Stimulated activated CD4-positive, alpha-beta T cell treated with anti-CD3 and anti-CD28 coated beads, Interleukin-2, amount 100 ng/mL, for 48 hours (primary cell): Measurements from ENCODE around the gene SAE1.

Experiments
- DNase-seq, 2 donors: peaks; one replicate each; pipeline ENCODE4 v3.0.0-alpha.2; 2020

The SAE1 gene

DNA sequence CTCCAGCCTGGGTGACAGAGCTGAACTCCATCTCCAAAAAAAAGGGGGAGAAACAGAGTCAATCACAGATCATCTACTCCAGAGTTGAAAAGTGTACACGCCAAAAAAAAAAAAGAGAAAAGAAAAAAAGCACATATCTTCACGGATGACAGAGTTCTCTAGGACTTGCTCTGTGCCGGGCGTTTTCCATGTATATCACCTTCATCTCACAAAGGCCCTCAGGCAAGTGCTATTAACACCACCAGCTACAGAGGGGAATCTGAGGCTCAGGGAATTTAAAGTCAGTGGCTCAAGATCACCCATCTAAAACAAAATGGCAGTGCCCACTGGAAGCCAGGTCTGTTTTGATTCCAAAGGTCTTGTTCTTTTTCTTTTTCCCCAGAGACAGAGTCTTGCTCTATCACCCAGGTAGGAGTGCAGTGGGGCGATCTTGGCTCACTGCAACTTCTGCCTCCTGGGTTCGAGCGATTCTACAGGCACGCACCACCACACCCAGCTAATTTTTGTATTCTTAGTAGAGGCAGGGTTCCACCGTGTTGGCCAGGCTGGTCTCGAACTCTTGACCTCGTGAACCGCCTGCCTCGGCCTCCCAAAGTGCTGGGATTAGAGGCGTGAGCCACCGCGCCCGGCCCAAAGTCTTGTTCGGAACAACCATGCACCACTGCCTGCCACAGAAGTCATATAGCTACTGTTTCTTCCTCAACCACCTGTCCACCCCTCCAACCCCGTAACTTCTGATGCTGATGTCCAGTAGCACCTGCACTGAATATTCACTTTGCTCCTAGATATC, 42.2 kb downstream of the SAE1 start:
- DNase-seq, result no peak

DNA sequence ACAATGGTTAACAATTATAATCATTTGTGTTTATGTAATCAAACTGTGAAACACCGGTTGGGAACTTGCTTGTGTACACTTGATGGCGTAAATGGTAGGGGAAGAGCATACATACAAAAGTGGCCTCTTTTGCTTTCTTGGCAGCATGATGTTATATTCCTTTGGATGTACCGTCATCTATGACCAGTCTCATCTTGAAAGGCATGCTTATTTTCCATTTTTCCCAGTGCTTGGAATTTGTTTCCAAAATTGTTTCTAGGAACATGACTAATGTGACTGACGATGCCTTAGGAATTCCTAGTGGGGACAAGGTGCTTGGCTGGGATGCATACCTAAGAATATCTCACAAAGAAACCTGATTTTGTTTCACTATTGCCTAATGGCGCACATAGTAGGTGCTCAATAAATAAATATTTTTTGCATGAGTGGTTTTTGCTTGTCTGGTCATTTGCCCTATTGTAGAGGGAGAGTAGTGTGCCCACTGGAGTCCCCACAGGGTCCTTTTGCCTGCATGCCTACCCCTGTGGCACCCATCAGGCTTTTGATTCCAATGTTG, 45.5 kb downstream of the SAE1 start:
- DNase-seq, result no peak

DNA sequence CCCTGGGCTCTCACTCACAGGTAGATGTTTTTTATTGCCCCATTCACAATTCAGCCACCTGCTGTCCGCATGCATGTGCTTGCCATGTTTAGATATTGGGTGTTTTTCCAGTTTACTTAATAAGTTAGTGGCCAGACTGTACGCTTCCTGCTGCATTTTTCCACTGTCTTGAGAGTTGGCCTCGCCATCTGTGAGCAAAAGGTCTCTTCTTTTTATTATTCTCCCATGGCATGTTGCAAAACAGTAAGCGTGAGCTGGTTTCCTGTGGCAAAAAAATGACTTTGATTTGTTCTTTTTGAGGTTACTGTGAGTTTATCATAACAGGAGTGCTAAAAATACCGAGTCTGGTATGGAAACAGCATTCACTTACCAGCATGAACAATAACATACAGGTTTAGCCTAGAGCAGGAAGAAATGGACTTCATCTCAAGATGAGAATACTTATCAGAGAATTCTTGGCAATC, 46.0 kb downstream of the SAE1 start:
- peak; percentile 29 for DNase-seq

DNA sequence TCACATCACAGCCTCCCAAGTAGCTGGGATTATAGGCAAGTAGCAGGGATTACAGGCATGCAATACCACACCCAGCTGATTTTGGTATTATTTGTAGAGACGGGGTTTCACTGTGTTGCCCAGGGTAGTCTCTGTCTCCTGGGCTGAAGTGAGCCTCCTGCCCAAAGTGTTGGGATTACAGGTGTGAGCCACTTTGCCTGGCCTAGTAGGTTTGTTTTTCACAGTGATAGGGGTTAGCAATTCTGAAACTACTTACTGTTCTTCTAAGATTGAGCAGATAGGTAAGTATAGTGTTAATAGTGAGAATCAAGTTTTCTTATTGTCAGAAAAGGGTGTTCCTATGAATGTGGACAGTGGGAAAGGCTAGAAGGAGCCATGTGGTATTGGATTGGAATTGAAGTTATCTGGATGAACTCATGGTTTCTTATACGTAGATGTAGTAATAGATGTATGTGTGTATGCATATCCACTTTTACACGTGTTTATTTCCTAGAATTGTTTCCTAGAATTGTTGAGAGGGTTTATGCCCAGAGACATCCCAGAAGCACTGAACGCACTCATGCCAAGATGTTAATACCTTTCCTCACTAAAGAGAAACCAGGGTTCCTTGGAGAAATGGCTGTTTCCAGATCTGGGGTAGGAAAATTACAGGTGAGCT, 49.1 kb downstream of the SAE1 start:
- DNase-seq, result no peak

- DNase-seq, result no peak
Measured at GRCh38 chr19:47183601-47184000, 53.0 kb downstream of the SAE1 start.

DNA sequence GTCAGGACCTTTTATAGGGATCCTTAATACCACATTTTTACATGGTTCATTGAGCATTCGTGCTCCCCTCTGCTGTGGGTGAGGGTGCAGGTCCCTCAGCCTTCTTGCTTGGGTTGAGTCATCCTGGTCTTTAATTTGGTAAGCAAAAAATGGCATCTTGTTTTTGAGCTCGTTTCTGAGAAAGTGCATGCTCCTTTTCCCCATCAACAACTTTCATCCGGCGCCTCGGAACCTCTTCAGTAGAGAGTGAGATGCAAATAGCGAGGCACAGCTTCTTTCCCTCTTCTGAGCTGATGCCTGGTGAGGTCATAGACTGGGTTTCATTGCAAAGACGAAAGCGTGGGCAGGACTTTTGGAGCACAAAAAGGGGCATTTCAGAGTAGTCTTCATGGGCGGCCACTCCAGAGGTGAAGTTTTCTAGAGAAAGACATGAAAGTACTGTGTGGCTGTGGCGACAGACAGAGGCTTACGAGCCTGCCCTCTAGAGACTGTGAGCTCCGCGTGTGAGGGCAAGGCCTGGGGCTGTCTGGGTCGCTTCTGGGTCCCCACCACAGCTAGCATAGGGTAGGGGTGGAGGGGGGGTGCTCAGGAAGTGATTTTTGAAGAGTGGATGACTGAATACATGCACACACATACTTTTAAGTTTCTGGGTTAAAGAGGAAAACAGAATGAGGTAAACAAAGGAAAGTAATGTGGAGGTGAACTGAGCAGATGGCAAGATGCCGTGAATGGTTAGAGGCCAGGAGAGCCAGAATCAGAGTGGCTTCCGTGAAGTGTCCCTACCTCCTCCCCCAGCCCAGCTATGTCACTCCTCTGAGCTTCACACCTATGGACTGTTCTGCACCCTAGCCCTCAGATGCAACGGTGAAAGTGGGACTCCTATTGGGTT, 56.1 kb downstream of the SAE1 start:
- peak; percentile 66 to 77 for DNase-seq

DNA sequence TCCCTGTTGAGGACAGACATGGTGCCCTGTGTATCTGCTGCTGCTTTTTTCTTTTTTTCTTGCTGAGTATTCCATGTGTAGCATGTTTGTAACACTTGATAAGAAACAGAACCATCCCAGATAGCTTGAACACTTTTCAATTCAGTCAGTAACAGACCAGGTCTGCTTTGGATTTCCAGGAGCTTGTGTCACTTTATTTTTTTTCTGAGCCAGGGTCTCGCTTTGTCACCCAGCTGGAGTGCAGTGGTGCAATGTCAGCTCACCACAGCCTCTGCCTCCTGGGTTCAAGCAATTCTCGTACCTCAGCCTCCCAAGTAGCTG, 56.7 kb downstream of the SAE1 start:
- DNase-seq, result no peak

- no peak for DNase-seq
Measured at GRCh38 chr19:47187797-47188196, 57.2 kb downstream of the SAE1 start.

GRCh38 chr19:47188507-47189033, 57.9 kb downstream of the SAE1 start:
- no peak for DNase-seq

DNA sequence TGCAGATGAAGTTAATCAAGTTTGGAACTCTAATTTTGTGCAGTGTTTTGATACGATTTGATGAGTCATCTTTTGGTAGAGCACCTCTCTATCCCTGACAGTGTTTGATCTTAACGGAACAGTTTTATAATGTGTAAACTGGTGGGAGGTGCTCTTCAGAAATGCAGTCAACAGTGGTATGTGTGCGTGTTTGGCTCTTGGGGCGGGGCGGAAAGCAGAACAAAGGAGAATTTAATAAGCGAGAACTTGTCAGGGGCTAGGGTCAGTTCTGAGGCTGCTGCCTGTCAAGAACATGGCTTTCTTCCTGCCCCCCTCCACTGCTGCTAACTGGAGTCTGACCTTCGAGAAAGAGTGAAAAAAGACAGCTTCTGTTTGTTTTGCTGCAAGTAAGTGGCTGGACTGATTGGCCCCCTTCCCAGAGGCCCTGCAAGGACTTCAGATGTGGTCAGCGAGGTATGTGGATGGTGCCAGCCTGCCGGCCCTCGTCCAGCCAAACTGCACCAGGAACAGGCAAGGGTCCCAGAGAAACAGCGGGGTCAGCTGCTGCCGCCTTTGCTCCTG, 59.6 kb downstream of the SAE1 start:
- peak; percentile 49 to 50 for DNase-seq

- DNase-seq, result no peak
Measured at GRCh38 chr19:47195434-47195833, 64.8 kb downstream of the SAE1 start.

DNA sequence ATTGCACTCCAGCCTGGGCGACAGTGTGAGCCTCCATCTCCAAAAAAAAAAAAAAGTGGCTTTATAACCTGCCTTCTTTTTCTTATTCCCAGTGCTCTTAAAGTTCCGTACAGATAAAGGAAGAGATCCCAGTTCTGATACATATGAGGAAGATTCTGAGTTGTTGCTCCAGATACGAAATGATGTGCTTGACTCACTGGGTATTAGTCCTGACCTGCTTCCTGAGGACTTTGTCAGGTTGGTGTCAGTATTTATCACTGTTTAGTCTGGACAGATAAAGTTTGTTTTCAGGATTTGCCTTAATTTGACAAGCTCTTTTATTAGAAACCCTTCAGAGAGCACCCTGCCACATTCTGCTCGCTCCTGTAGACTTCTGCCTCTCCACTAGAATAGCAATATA, 66.5 kb downstream of the SAE1 start:
- DNase-seq, result no peak

DNA sequence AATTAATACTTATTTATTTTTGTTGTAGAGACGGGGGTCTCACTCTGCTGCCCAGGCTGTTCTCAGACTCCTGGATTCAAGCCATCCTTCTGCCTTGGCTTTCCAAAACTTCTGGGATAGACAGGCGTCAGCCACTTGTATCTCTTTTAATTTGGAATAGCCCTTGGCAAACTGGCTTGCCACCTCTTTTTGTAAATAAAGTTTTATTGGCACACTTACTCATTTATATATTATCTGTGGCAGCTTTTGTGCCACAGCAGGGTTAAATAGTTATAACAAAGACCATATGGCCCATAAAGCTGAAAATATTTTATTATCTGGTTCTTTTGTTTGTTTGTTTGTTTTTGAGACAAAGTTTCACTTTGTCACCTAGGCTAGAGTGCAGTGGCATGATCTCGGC, 69.9 kb downstream of the SAE1 start:
- DNase-seq, result no peak

- no peak for DNase-seq
Measured at GRCh38 chr19:47203254-47203653, 72.6 kb downstream of the SAE1 start.

GRCh38 chr19:47209319-47210179, 78.9 kb downstream of the SAE1 start:
- no peak for DNase-seq

DNA sequence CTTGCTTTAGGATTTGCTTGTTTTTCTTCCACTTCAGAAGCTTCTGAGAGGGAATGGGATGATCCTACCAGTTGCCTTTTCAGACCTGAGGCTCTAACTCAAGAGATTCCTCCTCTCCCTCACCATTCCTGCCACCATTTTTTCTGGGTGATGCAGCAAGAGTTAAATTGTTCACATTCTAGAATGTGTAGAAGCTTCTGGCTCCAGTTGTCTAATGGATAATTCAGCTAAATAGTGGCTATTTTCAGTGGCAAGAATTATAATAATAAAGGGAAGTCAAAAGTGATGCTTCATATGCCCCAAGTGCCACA, 79.5 kb downstream of the SAE1 start:
- DNase-seq, result no peak

DNA sequence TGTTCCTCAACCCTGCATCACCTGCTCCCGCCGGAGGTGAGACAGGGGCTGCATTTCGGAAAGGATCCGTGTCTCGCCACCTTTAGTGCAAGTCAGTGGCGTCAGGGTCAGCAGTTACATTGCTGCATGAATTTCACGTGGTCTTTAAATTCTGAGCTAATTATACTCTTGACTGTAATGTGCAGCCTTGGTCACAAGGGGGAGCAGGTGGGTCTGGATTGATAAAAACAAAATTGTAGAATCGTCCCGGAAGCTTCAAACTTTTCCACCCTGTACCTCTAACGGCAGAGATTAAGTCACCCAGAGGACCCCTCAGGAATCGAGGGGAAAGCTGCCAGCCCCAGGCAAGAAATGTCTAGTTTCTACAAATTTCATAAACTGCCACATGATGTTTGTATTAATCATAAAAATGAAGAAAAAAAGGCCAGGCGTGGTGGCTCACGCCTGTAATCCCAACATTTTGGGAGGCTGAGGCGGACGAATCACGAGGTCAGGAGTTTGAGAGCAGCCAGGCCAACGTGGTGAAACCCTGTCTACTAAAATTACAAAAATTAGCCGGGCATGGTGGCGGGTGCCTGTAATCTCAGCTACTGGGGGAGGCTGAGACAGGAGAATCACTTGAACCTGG, 80.2 kb downstream of the SAE1 start:
- DNase-seq, result peak; percentile 79 to 85

- no peak for DNase-seq
Measured at GRCh38 chr19:47215581-47215980, 84.9 kb downstream of the SAE1 start.

- DNase-seq, result no peak
Measured at GRCh38 chr19:47221080-47221841, 90.6 kb downstream of the SAE1 start.

GRCh38 chr19:47221890-47222289, 91.3 kb downstream of the SAE1 start:
- no peak for DNase-seq
